HepG2 (cell line): Measurements from ENCODE around the gene KCTD13. TPM values are rescaled to one million over a fixed set of nuclear protein-coding genes. Genes with fewer than 3 reads are reported as not detected.

Experiments
- CAMTA2 ChIP-seq: sonication (generic); formaldehyde crosslinking; IDR thresholded peaks from 2 replicates; pipeline ENCODE4 v1.4.0; 2020; ENCODE audit warnings: mild to moderate bottlenecking, missing genetic modification reagents, borderline replicate concordance
- FOXP1 ChIP-seq, 2 experiments: fragments of 450-650 bp in 1 of 2; IDR thresholded peaks; 2 replicates each; pipeline ENCODE4 v1.6.1; 2017 to 2018; ENCODE audit warnings: antibody characterized with exemption in 1 of 2
- HOXA9 ChIP-seq: sonication (generic); formaldehyde crosslinking; IDR thresholded peaks from 2 replicates; pipeline ENCODE4 v1.8.1; 2022; ENCODE audit warnings: missing genetic modification reagents, mild to moderate bottlenecking, moderate library complexity, borderline replicate concordance
- NCOR1 ChIP-seq: fragments of 200-600 bp; sonication (generic); IDR thresholded peaks from 2 replicates; pipeline ENCODE4 v1.7.0; 2017; ENCODE audit warnings: antibody characterized with exemption, low read length, borderline replicate concordance
- NFATC3 ChIP-seq: sonication (generic); formaldehyde crosslinking; IDR thresholded peaks from 2 replicates; pipeline ENCODE4 v1.5.1; 2020; ENCODE audit warnings: mild to moderate bottlenecking, missing genetic modification reagents
- NFKBIZ ChIP-seq: IDR thresholded peaks from 2 replicates; pipeline ENCODE4 v1.6.1; 2018; ENCODE audit warnings: missing genetic modification reagents, missing compliant biosample characterization
- ONECUT2 ChIP-seq: sonication (generic); formaldehyde crosslinking; IDR thresholded peaks from 2 replicates; pipeline ENCODE4 v1.4.0; 2020; ENCODE audit warnings: missing genetic modification reagents
- ZNF180 ChIP-seq: sonication (generic); formaldehyde crosslinking; IDR thresholded peaks from 2 replicates; pipeline ENCODE4 v1.4.0; 2020; ENCODE audit warnings: low read depth, missing genetic modification reagents, borderline replicate concordance
- ZNF235 ChIP-seq: sonication (generic); formaldehyde crosslinking; IDR thresholded peaks from 2 replicates; pipeline ENCODE4 v1.8.1; 2023; ENCODE audit warnings: mild to moderate bottlenecking, missing genetic modification reagents, borderline replicate concordance
- polyA plus RNA-seq, 8 experiments: library from polyadenylated mRNA; depleted of rRNA in 3 of 8; stranded (reverse) in 7 of 8; unstranded in 1 of 8; fragments of >200 nt; fragmentation: Illumina TruSeq in 4 of 8; extraction: Trizol in 4 of 8; gene quantifications; 2 replicates each; pipeline versions ENCODE4 v1.2.1 to v1.2.3, GENCODE V29; 2011 to 2016; ENCODE audit warnings: low read depth in 4 of 8, missing spikeins in 1 of 8, mixed read lengths in 1 of 8; ENCODE audit not compliant: insufficient read depth in 1 of 8
- total RNA-seq, 5 experiments: library from RNA; depleted of rRNA; stranded (reverse); fragments of >200 nt; fragmentation: Illumina TruSeq; extraction: Trizol; gene quantifications; 2 replicates each; pipeline ENCODE4 v1.2.3, GENCODE V29; 2016; ENCODE audit warnings: low read depth in 1 of 5
- TF ChIP-seq, protein P1 (sequence below), 2 experiments: sonication (generic) in 1 of 2; formaldehyde crosslinking in 1 of 2; IDR thresholded peaks; 2 replicates each; pipeline versions ENCODE4 v1.6.1 to v1.9.0; 2014 to 2022; ENCODE audit warnings: antibody characterized with exemption in 1 of 2, borderline replicate concordance in 1 of 2, inconsistent platforms in 1 of 2, low read depth in 1 of 2, missing genetic modification reagents in 1 of 2
- TF ChIP-seq, protein P2 (sequence below): sonication (generic); formaldehyde crosslinking; IDR thresholded peaks from 2 replicates; pipeline ENCODE4 v1.5.1; 2020; ENCODE audit warnings: mild to moderate bottlenecking, missing genetic modification reagents, moderate library complexity
- TF ChIP-seq, protein P3 (sequence below): sonication (generic); formaldehyde crosslinking; IDR thresholded peaks from 2 replicates; pipeline ENCODE4 v1.5.0; 2020; ENCODE audit warnings: mild to moderate bottlenecking, missing genetic modification reagents, borderline replicate concordance

KCTD13 gene
- total and polyA plus RNA-seq, 2 of the 13 experiments (the other 11 are each of a cell fraction or from before 2014, with no cell fraction given): 6.3 to 14.7 TPM

DNA sequence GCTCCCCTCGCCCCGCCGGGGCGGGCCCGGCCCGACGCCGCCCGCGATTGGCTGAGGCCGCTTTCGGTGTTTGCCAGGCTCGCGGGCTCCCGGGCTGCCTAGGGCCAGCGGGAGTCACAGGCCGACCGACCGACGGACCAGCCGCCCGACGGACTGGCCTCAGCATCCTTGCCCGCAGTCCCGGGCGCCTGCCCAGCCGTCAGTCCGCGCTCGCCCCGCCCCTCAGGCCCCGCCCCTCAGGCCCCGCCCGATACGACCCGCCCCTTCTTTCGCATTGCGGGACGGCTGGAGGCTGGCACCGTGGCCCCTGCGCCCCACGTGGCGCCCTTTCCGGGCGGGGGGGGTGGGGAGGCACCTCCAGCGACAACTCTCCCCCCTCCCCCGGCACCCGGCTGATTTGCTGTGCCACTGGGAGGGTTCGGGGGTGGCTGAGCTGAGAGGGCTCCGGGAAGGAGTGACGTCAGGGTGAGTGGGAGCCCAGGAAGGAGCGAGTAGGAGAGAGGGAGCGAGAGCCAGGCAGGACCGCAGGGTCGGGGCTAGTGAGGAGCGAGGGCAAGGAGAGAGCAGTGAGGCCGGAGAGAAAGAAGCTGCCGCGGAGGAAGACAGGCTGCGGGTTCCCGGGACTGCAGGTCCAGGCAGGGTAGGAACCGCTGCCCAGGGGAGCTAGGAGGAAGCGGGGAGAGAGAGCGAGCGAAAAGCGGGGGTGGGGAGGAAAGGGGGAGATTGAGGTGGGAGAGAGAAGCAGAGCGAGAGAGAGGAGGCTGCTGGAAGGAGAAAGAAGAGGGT lies 25.7 kb downstream of the KCTD13 start, which contains the start of gene ASPHD1 (continued):
- TF ChIP-seq, protein P1, sequence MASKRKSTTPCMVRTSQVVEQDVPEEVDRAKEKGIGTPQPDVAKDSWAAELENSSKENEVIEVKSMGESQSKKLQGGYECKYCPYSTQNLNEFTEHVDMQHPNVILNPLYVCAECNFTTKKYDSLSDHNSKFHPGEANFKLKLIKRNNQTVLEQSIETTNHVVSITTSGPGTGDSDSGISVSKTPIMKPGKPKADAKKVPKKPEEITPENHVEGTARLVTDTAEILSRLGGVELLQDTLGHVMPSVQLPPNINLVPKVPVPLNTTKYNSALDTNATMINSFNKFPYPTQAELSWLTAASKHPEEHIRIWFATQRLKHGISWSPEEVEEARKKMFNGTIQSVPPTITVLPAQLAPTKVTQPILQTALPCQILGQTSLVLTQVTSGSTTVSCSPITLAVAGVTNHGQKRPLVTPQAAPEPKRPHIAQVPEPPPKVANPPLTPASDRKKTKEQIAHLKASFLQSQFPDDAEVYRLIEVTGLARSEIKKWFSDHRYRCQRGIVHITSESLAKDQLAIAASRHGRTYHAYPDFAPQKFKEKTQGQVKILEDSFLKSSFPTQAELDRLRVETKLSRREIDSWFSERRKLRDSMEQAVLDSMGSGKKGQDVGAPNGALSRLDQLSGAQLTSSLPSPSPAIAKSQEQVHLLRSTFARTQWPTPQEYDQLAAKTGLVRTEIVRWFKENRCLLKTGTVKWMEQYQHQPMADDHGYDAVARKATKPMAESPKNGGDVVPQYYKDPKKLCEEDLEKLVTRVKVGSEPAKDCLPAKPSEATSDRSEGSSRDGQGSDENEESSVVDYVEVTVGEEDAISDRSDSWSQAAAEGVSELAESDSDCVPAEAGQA (IDR thresholded peaks at IDR 0.05; ENCODE audit: low read depth): no peak
- TF ChIP-seq, protein P1 (CRISPR knock-in tag; IDR thresholded peaks at IDR 0.05; ENCODE audit: borderline replicate concordance): no peak; the same call in 1 of the 2 replicates
- TF ChIP-seq, protein P2, sequence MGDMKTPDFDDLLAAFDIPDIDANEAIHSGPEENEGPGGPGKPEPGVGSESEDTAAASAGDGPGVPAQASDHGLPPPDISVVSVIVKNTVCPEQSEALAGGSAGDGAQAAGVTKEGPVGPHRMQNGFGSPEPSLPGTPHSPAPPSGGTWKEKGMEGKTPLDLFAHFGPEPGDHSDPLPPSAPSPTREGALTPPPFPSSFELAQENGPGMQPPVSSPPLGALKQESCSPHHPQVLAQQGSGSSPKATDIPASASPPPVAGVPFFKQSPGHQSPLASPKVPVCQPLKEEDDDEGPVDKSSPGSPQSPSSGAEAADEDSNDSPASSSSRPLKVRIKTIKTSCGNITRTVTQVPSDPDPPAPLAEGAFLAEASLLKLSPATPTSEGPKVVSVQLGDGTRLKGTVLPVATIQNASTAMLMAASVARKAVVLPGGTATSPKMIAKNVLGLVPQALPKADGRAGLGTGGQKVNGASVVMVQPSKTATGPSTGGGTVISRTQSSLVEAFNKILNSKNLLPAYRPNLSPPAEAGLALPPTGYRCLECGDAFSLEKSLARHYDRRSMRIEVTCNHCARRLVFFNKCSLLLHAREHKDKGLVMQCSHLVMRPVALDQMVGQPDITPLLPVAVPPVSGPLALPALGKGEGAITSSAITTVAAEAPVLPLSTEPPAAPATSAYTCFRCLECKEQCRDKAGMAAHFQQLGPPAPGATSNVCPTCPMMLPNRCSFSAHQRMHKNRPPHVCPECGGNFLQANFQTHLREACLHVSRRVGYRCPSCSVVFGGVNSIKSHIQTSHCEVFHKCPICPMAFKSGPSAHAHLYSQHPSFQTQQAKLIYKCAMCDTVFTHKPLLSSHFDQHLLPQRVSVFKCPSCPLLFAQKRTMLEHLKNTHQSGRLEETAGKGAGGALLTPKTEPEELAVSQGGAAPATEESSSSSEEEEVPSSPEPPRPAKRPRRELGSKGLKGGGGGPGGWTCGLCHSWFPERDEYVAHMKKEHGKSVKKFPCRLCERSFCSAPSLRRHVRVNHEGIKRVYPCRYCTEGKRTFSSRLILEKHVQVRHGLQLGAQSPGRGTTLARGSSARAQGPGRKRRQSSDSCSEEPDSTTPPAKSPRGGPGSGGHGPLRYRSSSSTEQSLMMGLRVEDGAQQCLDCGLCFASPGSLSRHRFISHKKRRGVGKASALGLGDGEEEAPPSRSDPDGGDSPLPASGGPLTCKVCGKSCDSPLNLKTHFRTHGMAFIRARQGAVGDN (CRISPR knock-in tag): peak; percentile 73
- TF ChIP-seq ZNF235 (CRISPR knock-in tag) (peak; percentile 95; the same call in 1 of the 2 replicates), CAMTA2 (CRISPR knock-in tag) (peak; percentile 40), NFATC3 (CRISPR knock-in tag) (peak; percentile 76; the same call in 1 of the 2 replicates), NFKBIZ (CRISPR knock-in tag) (no peak), ONECUT2 (CRISPR knock-in tag) (no peak), NCOR1 (no peak), FOXP1 (IDR thresholded peaks at IDR 0.05) (no peak), FOXP1 (CRISPR knock-in tag; IDR thresholded peaks at IDR 0.05) (0 out of 2 replicates have a peak, but pooled peaks have one; percentile 4), ZNF180 (CRISPR knock-in tag) (no peak), HOXA9 (peak; percentile 97; the same call in 1 of the 2 replicates)
- TF ChIP-seq, protein P3, sequence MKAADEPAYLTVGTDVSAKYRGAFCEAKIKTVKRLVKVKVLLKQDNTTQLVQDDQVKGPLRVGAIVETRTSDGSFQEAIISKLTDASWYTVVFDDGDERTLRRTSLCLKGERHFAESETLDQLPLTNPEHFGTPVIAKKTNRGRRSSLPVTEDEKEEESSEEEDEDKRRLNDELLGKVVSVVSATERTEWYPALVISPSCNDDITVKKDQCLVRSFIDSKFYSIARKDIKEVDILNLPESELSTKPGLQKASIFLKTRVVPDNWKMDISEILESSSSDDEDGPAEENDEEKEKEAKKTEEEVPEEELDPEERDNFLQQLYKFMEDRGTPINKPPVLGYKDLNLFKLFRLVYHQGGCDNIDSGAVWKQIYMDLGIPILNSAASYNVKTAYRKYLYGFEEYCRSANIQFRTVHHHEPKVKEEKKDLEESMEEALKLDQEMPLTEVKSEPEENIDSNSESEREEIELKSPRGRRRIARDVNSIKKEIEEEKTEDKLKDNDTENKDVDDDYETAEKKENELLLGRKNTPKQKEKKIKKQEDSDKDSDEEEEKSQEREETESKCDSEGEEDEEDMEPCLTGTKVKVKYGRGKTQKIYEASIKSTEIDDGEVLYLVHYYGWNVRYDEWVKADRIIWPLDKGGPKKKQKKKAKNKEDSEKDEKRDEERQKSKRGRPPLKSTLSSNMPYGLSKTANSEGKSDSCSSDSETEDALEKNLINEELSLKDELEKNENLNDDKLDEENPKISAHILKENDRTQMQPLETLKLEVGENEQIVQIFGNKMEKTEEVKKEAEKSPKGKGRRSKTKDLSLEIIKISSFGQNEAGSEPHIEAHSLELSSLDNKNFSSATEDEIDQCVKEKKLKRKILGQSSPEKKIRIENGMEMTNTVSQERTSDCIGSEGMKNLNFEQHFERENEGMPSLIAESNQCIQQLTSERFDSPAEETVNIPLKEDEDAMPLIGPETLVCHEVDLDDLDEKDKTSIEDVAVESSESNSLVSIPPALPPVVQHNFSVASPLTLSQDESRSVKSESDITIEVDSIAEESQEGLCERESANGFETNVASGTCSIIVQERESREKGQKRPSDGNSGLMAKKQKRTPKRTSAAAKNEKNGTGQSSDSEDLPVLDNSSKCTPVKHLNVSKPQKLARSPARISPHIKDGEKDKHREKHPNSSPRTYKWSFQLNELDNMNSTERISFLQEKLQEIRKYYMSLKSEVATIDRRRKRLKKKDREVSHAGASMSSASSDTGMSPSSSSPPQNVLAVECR: peak; percentile 94
